NCI-H1417 (cell line): ENCODE measurements around the gene SEC14L1.

Experiments used
- DNase-seq, 3 experiments: peaks; one replicate each; lab custom pipeline; 2025; lab: John Stamatoyannopoulos, UW

Gene SEC14L1

DNA sequence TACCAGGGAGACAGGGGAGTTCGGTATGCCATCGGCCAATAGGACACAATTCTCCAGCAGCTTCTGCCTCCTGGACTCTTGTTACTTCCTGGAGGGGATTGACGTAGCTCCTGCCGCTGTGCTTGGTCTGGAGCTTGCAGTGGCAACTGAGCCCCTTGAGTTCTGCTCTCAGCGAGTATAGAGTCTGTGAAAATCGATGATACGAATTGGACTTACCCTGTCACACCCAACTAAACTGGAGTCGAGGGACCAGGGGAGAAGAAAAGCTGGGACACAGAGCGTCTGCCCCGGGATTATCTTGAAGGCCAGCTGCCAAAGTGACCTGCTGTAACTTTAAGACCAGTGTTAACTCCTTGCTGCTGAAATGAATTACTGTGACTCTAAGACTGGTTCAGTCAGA, 22.2 kb downstream of the SEC14L1 start:
- no peak for DNase-seq

DNA sequence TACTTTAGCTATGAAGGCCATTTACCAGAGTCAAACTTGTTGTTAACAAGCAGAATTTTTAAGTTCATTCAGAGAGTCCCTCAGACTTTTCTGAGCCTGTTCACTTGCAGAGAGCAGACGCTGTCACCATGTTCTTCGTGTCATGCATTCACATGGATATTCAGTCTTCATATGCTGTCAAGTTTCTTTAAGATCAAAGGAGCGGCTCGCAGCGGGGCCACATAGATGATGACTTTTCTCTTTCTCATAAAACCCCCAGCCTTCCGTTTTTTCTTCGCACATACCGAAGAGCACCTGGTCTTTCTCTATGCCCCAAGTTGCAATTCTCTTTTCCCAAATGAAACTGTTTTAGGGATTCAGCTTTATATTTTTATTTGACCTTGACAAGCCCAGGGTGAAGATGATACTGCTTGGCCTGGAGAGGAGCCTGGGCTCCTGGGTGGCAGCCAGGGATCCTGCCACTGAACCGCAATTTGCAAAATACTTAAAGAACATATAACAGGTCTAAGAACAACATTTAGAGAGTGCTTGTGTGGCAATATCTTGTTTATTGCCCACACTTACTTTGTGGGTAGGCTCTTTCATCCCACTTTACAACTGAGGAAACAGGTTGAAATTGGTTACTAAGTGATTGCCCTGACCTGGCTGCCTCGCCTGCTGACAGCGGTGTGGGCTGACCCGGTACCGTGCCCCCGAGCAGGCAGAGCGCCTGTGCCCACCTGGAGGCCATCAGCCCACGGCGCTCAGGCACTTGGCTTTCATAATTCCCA, 22.9 kb downstream of the SEC14L1 start:
- peak in 1 of 3 experiments; percentile 21 for DNase-seq

DNA sequence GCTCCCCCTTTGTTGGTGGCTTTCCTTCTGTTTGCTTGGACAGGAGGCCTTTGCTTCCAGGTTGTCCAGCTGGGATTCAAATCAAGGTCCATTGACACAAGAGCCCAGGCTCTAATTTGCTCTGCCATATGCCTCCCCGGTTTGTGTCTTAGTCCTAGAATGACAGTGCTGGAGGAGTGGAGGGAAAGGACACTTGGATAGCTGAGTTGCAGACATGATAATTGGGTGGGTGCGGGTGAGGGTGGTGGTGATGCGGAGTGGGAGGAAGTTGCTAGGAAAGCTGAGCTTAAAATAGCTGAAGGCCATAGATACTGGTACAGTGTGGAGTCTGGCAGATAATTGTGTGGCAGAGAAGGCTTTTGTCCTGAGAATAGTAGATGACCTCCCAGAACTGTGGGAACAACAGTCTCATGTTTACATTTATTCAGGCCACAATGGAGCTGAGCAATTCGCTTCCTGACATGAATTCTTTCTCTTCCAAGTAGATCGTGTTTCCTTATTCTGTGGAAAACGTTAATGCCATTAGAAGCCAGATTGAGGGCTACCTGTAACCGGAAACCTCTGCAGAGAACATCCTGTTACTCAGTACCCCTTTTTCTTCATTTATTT, 23.8 kb downstream of the SEC14L1 start:
- peak in 2 of 3 experiments; percentile 6 to 67 for DNase-seq

DNA sequence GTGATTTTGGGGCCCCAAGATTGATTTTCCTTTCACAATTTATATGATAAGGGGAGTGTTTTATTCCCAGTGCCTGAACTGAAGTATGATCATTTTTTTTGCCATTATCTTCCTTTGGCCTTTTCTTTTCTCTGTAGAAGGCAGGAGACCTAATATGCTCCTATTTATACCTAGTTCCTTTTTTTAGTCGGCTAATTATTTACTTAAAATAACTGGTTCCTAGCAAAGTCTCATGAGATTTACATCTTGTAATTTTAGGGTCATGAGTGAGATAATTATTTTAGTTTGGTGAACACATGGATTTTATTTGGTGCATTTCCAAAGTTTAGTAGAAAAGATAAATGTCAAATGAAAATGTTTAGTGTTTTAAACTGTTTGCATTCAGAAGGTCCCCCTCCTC, 24.8 kb downstream of the SEC14L1 start:
- no peak for DNase-seq

DNA sequence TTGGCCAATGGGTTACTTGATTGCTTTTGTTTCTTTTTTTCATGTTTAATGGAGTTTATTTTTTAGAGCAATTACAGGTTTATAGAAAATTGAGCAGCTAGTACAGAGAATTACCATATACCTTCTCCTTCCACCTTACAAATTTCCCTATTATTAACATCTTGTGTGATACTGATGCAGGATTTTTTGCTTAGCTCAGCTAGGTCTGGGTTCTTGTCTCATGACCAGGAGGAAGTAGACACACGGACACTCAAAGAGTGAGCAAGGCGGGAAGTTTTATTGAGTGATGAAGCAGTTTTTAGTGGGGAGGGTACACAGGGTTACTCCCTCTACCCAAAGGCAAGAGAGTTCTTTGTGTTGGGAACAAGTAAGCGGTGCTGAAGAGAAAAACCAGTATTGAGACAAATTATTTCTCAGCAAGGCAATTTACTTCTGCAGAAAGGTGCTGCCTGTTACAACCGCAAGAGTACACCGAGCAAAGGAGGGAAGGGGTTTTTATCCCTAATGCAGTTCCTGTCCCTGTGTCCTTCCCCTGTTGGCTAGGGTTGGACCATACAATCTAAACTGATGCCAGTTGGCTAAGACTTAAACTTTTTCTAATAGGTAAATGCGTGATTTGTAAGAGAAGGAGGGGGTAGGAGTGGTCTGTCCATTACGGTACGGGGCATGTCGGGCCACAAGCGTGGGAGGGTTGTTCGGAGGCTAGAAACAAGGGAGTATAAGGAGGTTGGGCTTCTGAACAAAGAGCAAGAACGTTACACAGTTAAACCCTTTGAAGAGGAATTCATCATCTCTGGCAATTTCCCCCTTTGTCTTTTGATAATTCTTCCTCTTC, 26.9 kb downstream of the SEC14L1 start:
- no peak for DNase-seq

DNA sequence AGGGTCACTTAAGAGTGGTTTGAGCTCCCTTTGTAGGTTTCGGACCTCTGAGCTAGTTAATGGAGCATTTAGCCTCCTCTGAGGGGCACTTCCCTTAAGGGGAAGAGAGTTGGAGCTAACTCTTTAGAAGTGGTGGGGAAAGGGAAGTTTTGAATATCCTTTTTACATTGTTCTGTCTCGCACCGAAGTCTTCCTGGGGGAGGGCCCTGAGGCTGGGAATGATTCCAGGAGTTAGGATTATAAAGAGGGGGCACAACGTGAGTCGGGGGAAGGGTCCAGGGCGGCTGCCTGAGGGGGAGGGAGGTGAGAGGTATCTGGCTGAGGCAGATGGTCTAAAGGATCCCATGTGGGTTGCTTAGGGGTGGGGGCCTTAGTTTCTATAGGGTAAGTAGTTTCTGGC, 32.3 kb downstream of the SEC14L1 start:
- DNase-seq: no peak

DNA sequence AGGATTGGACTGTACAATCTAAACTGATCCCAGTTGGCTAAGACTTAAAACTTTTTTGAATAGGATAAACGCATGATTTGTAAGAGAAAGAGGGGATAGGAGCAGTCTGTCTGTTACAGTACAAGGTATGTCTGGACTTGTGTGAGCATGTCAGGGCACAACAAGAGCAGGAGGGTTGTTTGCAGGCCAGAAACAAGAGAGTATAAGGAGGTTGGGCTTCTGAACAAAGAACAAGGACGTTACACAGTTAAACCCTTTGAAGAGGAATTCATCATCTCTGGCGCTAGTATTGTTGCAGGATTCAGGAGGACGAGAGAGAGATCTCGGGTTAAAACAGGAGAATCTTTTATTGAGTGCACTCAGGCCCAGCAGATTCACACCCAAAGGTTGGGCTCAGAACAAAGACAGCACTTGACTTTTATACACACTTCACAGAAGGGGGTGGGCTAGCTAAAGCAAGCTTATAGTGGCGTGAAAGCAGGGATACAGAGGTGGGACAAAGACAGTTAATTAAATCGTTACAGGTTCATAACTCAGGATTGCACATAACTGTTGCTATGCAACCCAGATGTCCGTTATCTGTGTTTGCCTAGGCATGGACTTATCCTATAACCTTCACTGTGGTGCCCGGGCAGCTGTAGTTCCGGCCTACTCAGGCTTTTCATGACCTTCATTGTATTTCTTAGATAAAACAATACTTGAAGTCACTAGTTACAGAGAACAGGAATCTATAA, 34.3 kb downstream of the SEC14L1 start:
- peak in 2 of 3 experiments; percentile 28 to 42 for DNase-seq

DNA sequence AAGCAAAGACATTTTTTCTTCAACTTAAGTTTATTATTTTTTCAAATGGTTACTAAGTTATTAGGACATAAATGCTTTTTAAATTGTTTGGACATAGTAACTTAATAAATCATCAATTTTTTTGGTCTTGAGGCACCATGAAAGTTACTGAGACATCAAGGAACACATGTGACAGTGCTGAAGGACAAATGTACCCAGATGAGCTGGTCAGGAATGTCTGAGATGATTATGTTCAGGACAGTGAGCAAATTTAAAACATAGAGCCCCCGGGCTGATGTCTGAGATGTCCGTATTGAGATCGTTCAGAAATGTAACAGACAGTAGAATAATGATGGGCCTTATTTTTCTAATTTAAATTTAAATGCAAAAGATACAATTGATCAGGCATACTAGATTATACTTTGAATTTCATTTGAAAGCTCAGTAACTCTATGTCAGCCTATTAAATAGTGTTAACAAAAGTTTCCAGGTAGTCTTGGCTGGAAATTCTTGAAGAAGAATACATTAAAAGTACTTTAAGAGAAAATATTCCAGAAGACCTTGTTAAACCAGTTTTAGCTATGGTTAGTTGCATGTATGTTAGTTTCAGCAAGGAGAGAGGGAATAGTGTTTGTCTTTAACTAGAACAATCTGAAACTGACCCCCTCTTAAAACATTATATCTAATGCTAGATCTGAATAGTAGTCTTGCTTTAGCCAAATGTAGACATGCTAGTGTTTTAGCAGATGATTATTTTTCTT, 36.4 kb downstream of the SEC14L1 start:
- no peak for DNase-seq

DNA sequence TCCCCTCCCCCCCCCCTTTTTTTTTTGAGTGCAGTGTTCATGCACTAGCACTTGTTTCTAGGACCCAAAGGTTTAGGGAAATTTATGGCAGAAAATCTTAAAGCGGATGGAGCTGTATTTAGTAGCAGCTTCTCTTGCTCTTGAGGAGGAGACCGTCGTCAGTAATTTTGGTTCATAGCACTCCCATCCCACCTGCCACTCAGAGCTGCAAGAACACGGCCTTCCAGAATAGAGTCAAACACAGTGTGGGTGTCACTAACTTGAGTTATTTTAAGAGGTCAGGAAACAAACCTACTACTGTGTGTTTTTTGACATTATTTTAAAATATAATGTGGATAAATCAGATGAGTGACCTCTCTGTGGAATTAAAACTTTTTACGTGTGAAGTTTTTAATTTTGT, 37.3 kb downstream of the SEC14L1 start:
- no peak for DNase-seq

DNA sequence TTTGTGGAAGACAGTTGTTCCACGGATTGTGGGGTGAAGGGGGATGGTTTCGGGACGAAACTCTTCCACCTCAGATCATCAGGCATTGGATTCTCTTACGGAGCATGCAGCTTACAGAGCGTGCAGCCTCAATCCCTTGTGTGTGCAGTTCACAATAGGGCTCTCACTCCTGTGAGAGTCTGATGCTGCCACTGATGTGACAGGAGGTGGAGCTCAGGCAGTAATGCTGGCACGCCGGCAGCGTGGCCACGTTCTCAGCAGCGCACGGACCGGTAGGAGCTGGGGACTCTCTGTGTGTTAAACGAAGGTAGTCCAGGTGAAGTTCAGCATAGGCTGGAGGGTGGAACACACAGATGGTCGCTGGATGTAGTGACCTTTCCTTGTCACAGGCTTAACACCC, 37.8 kb downstream of the SEC14L1 start:
- DNase-seq: no peak

DNA sequence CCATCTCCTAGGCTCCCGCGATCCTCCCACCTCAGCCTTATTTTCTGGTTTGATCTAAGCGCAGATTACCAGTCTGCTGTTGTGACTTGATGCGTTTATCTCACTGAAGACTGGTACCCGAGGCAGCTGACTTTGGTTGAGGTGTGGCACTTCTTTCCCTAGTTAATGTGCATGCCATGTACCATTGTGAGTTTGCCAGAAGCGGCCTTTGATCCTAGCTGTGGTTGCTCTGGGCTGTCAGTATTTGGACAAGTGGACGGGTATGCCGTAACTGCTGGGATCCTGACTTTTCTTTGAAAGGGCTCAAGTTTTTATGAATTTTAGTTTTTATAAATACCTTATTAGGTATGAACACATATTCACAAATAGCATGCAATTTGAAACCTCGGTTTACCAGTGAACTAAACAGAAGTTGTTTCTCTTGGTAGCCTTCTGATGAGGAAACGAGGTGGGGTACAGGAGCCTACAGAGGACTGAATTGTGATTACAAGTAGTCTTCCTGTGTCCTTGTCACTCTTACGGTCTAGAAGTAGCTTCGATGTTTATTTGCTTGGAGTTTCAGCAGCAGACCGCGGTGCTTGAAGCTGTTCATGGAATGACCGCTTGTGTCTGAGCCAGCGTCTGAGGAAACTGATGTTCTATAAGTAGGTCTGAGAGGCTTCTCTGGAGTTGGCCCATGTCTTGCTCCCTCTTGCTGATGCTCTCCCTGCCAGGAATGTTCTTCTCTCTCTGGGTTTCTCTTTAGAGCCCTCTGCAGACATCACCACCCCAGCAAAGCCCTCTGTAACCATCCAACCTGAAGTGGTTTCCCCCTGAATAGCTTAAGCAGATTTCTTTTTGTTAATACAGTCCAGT, 40.0 kb downstream of the SEC14L1 start:
- no peak for DNase-seq

DNA sequence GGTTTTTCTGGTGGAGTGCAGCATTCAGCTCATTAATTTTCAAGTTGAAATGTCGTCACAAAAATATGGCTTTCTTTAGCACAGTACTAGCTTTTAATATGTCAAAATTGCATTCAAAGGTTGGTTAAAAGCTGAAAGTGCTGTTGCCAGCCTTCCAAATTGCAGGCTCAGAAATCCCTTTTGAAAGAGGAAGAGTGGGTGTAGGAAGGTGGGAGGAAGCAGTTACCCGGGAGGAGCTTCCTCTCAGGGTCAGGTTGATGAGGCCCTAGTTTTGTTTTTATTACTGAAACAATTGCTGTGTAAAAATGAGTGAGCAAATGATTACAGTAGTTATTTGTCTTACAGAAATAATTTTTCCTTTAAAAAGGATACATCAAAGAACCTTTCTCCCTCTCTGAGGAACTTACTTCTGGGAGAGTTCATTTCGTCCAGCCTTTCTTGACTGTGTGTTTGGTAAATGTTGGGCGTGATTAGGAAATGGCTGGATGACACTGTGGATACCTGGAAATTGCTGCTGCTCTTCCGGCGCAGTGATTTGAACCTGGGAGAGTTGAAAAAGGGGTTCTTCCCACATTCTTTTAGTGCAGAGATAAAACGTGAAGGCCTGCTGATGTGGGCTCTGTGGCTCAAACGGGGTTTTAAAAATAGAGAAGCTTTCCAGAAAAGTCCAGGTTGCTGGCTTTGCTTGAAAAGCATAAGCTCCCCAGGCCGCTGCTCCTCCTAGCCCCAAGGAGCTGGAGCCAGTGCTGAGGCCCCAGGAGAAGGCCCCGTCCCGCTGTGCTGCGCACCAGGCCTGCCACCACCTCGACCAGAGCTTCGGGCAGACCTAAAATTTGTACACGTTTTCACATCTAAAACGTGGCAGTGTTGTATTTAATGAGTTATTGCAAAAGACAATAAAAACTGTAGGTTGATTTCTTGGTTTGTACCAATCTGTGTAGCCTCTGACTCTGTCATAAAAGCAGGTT, 41.7 kb downstream of the SEC14L1 start:
- no peak for DNase-seq

DNA sequence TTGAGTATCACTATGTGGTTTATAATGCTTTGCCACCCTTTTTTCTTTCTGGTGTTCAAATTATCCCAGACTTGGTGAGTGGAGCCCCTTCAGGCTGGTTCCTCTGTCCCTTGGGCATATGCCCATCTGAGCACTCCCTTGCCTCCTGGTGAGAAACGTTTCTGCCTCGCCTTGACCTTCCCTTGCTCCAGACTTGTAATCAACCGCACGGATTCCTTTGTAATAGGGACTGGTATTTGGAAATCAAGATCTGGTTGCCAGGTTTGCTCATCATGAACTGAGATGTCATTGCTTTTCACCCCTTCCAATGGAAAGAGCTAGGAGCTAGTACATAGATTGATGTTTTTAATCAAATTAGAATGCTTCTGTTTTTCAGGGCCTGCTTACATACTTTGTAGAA, 43.7 kb downstream of the SEC14L1 start:
- no peak for DNase-seq

DNA sequence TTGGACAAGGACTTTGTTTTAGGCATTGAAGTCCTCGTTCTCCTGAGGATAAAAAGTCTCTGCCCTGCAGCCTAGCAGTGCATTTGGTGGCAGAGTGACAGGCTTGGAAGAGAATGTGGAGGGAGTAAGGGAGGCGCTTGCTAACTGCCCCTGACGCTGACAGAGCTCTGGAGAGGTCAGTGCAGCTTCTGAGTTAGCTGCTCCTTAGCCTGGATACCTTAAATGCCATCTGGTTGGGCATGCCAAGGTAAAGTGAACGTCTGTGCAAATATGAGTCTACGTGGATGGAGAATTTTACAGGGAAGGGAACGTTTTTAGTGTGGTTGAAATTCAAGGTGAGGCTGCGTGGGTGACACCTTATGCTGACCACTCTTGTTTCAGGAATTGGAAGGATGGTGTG, 44.4 kb downstream of the SEC14L1 start:
- DNase-seq: peak in 1 of 3 experiments; percentile 26

DNA sequence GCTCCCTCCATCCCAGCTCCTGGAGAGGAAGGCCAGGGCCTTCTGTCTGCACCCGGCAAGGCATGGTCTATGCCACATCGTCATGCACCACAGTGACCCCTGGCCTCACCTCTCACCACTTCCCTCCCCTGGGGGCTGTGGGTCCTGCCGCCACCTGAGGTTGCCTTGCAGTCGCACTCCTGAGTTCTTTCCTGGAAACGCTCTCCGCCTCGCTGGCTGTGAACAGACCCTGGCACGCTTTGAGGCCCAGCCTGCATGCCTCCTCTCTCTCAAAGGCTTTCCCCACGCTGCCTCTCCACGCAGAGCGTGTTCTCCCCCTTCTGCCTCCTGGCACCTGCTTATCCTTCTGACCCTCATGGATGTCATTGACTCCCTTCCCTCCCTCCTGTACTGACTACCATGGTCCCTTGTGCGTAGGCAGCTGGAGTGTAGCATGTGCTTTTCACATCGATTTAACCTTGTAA, 45.4 kb downstream of the SEC14L1 start:
- DNase-seq: peak in 2 of 3 experiments; percentile 26 to 55

DNA sequence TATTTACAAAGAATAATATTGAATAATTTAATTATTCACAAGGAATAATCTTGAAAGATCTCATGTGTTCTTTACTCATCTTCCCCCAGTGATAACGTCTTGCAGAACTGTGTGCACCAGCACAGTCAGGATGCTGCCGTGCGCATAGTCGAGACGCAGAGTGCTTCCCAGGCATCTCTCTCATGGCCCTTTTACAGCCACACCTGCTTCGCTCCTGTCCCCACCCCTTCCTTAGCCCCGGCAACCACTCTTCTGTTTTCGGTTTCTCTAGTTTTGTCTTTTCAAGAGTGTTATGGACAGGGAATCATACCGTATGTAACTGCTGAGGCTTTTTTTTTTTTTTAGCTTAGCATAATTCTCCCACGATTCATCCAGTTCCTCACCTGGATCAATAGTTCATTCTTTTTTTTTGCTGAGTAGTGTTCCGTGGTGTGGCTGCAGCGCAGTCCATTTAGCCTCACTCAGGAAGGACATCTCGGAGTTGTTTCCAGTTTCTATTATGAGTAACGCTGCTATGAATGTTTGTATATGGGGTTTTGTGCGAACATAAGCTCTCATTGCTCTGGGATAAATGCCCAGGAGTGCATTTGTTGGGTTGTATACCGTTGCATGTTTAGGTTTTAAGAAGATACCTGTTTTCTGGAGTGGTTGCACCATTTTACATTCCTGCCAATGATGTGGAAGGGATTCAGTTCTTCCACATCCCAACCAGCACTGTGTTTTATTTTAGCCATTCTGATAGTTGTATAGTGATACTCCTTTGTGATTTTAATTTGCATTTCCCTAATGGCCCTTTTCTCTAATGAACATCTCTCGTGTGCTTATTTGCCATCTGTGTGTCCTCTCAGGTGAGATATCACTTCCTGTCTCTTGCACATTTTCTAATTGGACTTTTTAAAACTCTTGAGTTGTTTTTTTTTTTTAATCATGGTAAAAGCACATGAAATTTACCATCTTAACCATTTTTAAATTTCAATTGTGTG, 47.6 kb downstream of the SEC14L1 start:
- no peak for DNase-seq

DNA sequence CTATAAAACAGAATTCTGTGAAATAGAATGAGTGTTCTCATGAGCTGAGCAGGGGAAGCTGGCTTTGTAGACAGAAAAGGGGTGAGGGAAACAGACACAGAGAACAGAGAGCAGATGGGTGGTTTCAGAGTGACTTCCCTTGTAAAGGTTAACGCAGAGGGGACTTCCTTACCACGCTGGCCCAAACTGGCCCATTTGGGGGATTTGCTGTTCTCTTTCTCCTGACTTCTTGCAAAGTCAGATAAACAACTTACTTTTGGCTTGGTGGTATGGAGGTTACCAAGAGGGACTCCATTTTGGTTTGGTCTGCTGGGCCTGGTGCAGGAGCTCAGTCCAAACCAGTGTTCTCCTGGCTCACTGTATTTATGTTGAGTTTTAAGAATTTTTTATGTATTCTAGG, 48.4 kb downstream of the SEC14L1 start:
- no peak for DNase-seq

DNA sequence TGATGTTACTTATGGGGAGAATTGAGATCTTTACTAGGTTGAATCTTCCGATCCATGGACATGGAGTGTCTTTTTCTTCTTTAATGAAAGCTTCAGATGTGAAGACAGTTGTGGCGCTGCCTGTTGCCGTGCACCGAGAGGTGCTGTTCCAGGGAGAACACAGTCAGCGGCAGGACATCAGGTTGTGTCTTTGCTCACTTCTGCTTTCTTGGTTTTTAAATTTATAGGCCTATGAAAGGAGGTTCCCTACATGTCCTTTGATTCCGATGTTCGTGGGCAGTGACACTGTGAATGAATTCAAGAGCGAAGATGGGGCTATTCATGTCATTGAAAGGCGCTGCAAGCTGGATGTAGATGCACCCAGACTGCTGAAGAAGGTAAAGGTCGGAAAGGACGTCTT, 49.8 kb downstream of the SEC14L1 start:
- no peak for DNase-seq
